Activated CD8-positive, alpha-beta memory T cell treated with anti-CD3 and anti-CD28 coated beads for 24 hours (primary cell): ENCODE data around the gene PXYLP1.

Experiments used
- DNase-seq: peaks from one replicate; pipeline ENCODE4 v3.0.0-alpha.2; 2020

Gene PXYLP1

DNA sequence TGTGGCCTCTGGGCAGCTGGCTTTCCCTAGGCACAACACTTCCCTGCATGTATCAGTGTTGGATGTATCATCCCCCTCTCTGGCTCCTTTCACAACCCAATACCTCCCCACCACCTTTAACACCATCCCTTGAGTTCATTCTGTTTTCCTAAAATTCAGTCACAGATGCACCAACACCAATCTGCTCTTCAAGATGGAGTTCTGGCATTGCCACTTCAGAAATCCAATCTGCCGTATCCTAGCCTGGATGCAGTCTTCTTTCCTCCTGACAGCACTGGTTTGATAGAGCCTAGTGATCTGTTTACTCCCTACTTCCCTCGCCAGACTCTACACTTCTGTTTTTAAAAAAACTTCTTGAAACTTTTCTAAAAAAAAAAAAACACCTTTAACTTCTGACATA lies 21.7 kb downstream of the PXYLP1 start:
- no peak for DNase-seq

- DNase-seq: no peak
These were observed 22.2 kb downstream of the PXYLP1 start for GRCh38 chr3:141253811-141254210.

- DNase-seq: no peak
These were observed 23.7 kb downstream of the PXYLP1 start for GRCh38 chr3:141255137-141255845.

DNA sequence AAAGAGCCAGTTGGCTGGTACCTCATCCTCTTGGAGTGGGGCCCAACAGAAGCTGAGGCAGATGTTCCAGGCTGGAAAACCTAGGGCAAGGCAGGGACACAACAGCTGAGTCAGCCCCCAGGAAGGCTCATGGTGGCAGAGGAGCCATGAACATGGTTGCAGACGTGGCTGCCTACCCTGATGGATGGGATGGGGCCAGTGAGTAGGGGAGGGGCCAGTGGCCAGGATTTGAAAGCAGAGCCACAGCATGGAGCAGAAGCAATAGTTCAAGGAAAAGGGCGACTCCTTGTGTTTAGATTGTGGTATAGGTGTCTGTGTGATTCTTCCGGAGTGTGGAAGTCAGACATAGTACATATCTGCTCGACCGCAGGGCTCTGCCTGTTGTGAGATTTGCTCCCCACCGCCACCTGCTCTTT lies 24.2 kb downstream of the PXYLP1 start:
- no peak for DNase-seq

DNA sequence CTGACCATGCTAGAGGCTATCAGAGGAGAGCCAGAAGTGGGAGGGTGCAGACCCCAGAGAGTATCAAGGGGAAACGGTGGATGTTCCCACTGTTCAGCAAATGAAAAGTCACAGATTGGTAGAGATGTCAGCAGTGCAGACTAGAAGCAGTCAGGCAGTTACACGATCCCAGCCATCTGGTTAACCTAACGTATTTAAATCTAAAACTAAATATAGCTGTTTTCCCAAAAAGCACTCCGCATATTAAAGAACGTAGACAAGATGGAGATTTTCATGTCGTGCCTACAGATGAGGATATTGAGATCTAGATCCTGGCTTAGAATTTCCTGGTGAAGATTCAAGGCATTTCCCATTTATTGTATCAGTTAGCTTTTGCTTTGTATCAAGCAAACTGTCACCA lies 25.2 kb downstream of the PXYLP1 start:
- DNase-seq: no peak

DNA sequence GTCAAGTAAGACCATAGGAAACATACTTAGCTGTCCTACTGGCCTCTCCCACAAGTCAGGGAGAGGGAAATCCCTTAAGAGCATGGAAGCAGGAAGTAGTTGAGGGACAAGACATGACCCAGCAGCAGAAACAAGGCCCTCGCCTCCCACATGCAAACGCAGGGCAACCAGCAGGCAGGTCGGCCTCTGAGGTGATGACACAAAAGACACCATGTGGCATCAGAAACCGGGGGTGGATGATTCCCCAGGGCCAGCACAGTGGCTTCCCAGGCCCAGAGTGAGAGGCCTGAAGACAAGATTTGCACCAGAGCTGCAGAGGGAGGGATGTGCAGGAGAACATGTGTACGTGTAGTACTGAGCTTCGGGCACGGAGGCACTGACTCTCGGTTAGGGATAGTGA lies 26.3 kb downstream of the PXYLP1 start:
- no peak for DNase-seq

DNA sequence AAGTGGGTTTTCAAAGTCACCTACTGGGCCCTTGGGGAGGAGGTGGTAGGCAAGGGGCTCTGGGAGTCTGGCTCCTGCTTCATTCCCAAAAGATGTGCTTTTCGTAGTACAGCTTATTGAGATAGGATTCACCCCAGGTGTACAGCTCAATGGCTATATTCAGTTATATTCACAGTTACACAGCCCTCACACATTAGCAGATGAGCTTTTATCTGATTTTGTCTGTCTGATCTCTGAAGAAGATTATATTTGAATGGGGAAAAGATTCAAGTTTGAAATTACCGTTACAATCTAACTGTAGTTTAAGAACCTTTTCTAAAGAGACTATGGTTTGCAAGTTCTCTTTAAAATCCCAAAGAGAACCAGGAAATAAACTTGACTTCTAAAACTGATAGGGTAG lies 27.3 kb downstream of the PXYLP1 start:
- no peak for DNase-seq

GRCh38 chr3:141259821-141260629 lies 28.4 kb downstream of the PXYLP1 start:
- DNase-seq: no peak

DNA sequence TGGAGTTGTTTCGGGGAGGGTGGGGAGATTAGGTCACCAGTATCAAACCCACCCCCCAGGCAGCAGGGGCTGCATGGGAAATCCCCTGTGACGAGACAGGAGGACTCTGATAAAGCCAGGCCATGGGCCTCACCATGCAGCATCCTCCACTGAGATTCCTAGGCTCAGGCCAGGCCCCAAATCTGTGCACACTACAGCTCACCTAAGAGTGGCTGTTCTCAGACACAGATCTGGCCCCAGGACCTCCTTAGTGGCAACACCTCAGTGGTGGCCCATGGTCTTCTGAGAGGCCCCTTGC lies 29.0 kb downstream of the PXYLP1 start:
- no peak for DNase-seq

DNA sequence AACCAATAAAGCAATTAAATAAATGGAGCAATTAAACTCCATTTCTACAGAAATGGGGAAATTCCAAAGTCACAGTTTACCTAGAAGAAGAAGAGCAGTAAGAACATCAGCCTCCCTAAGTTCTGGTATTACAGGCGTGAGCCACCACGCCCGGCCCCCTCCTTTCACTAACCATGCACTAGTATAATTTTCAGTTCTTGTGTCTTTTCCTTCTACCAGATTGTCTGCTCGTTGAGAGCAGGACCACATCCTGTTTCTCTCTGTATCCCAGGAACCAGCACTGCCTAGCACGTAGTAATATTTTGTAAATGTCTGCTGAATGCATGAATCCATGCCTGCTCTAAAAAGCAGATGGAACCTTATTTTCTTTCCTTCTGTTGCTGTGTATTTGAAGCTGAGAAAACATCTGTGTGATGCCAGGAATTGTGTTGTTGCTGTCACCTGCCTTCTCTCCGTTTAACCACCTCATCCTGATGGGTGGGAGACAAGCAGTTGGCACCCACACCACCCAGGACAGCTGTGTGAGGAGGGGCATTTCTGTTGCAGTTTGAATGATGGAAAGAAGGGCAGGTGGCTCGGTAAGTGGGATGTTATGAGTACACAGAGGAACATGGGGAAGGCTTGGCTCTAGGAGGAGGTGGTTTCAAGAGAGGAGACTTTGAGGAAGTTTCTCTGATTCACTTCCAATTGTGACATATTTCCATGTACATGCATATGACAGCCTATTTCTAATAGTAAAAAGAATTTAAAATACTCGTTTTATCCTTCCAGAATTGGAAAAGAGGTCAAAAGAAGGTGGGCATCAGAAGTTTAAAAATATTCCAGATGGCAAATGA lies 30.1 kb downstream of the PXYLP1 start:
- no peak for DNase-seq

DNA sequence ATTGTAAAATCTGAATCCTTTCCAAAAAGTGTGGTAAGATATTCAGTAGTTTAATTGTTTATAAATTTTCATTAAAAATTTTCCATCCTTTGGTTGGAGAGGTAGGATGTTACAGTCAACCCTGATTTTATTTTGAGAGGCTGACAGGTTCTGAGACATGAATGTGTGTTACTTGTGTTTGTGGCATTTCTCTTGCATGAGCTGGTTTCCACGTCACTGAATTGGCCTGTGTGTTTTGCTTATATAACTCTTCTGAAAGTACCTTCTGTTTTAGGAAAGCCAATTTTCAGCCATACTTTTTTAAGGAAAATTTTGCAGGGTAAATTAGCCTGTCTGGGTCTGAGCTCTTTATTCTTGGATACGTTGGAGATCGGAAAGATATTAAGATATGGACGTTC lies 30.7 kb downstream of the PXYLP1 start:
- no peak for DNase-seq

DNA sequence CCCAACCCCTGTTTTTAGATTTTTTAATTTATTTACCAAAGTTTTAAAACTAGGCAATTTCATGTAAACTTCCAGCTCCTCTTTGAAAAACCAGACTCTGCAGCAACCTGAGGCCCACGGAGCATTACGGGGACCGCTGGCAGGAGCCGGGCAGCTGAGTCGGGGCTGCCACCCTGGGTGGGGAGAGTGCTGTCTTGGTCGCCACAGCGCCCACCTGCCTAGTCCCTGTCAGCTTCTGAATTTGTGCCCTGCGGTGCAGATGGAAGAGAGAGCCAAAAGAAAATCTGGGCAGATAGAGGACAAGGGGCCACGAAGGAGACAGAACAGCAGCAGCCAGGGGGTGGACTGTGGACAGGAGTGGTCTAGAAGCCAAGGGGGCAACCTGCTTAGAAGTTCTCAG lies 34.6 kb downstream of the PXYLP1 start:
- DNase-seq: no peak

DNA sequence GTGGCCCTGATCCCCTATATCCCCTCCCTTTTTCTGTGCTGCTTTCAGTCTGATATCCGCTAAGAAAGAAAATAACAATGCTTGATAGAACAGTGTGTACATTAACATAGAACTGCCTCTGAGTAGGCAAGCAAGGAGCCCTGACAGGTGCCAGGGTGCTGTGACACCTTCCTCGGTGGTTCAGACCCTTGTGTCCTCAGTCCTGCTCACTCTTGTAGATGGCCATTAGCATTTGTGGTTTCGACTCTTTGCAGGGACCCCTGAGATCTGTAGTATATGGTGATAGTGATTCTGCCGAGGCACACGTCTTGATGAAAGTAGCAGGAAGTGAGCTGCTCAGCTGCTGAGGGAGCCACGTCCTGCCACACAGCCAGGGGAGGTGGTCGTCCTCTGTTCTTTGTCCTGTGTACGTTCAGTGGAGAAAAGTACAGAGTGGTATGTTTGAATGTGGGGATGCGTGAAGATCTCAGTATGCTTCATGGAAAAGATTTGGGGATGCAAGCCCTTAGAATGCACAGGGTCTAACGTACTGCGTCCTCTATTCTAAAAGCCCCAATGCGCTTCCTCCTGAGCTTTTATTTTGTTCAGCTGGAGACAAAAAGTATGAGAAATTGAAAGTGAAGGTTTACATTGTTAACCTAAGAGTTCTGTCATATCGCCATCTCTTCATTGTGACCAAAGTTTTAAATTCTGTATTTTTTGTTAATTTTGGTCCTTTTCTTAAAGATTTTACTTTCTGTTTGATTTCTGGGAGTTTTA lies 35.4 kb downstream of the PXYLP1 start:
- peak; percentile 80 for DNase-seq

DNA sequence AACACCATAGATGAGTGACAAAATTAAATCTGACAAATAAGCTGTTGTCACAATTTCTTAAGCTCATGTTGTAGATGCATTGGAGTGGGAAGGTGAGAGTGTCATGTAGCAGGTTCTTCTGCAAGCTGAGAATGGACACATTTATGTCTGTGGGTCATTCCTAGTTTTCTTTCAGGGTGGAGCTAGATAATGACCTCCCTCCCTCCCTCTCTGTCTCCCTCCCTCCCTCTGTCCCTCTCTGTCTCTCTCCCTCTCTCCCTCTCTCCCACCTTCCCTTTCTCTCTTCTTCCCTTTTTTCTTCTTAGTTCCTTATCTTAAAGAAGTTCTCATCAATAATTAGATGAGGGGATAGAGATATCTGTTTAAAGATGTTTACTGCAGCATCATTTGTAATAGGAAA lies 36.0 kb downstream of the PXYLP1 start:
- DNase-seq: no peak

GRCh38 chr3:141268306-141268705 lies 36.7 kb downstream of the PXYLP1 start:
- DNase-seq: no peak

GRCh38 chr3:141268791-141269190 lies 37.2 kb downstream of the PXYLP1 start:
- no peak for DNase-seq

DNA sequence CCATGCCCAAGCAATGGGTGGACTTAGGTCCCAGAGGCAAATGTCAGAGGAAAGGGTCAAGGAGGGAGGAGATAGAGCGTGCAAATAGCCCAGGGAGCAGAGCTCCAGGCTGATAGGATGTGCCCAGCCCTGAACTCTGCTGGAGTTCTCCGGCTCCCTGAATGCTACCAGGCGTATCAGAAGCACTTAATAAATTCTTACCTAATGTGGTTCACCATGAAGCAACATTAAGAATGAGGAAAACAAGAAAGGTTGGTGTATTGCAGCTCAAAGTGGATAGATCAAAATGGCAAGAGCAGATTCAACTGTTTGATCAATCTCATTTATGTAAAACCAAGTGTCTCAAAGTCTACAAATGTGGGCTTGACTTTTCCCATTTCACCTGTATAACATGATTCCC lies 38.3 kb downstream of the PXYLP1 start:
- DNase-seq: no peak

GRCh38 chr3:141271279-141272030 lies 39.8 kb downstream of the PXYLP1 start:
- DNase-seq: no peak

DNA sequence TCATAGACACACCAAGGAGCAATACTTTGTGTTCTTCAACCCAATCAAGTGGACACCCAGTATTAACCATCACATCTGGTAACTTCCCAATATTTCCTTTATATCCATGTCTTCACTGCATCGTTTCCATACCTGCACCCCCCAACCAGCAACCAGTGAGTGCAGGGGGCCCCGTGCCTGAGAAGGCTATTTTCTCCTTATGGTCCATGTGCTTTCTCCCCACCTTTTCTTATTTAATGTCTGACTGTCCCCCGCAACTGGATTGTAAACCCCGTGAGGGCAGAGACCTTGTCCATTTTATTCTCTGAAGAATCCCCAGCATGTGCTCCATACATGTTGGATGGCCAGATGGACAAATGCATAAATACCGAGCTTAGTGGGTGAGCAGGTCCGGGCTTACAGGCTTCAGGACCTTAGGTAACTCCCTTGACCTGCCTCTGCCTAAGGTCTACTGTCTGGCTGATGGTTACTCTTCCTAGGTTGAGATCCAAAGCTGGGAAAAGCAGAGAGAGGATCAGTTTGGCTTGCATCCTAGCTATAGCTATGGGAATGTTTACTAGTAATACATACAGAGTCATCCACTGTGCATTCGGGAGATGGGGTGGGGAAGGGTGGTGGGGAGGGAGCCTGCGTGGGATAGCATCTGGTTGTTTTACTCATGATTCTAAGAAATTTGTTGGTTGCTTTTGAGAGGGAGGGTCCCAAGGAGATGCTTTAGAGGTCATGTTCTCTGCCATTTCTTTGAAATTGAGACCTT lies 41.5 kb downstream of the PXYLP1 start:
- DNase-seq: no peak

GRCh38 chr3:141273700-141274410 lies 42.2 kb downstream of the PXYLP1 start:
- DNase-seq: no peak
